HCT116 (cell line): ENCODE measurements around the gene RSPH4A. TPM values are rescaled to one million over a fixed set of nuclear protein-coding genes. Genes with fewer than 3 reads are reported as not detected.

Experiments
- ATAC-seq: fragments of 200-7000 bp; cut with Tn5 transposase; 2 replicates; pipeline ENCODE4 v1.9.1; 2020; ENCODE audit warnings: mild to moderate bottlenecking, moderate library complexity
- BruUV-seq: library from RNA; stranded (reverse); fragments of 400-500 nt; replicated peaks from 2 replicates; lab custom pipeline; 2021; lab: Mats Ljungman, UMichigan
- CTCF ChIA-PET: fragments of 300-600 bp; sonication (Branson Sonifier 250); formaldehyde crosslinking; loops from one replicate; lab custom pipeline; 2021; ENCODE audit warnings: antibody characterized with exemption; lab: Charles Lee
- POLR2A ChIA-PET: fragments of 300-600, 350-600 bp; sonication (Branson Sonifier 250); formaldehyde crosslinking; loops from one replicate; lab custom pipeline; 2021; ENCODE audit warnings: antibody characterized with exemption; lab: Charles Lee
- RAD21 ChIA-PET, 2 experiments: fragments of 300-600 bp; sonication (Branson Sonifier 250); formaldehyde crosslinking; loops; one replicate each; lab custom pipeline; 2023; ENCODE audit warnings: low total read pairs in 2 of 2; ENCODE audit not compliant: uncharacterized antibody in 2 of 2, unreplicated experiment in 2 of 2, low non-redundant PET in 1 of 2; lab: Charles Lee
- DNase-seq: peaks from one replicate; pipeline ENCODE4 v3.0.0-alpha.2; 2010; ENCODE audit warnings: low read depth, low spot score
- H2AFZ ChIP-seq: fragments of 200-600 bp; shearing (Covaris generic), sonication (generic); 2 replicates; pipeline ENCODE4 v1.6.1; 2017; ENCODE audit warnings: low read depth, mixed run types, mixed read lengths, antibody characterized with exemption, low read length; ENCODE audit not compliant: poor library complexity, severe bottlenecking
- H3K27ac ChIP-seq: 2 replicates; pipeline ENCODE4 v1.5.1; 2012; ENCODE audit warnings: low read depth, low read length
- H3K27me3 ChIP-seq: fragments of 200-600 bp; sonication (generic); 2 replicates; pipeline ENCODE4 v1.6.1; 2016; ENCODE audit warnings: mixed run types, low read length, mixed read lengths; ENCODE audit not compliant: insufficient read depth
- H3K36me3 ChIP-seq, 2 experiments: fragments of 200-500 bp in 1 of 2; fragments of 200-600 bp in 1 of 2; sonication (Bioruptor generic) in 1 of 2; sonication (generic) in 1 of 2; 2 replicates each; pipeline versions ENCODE4 v1.5.1 to v1.6.1; 2014 to 2016; ENCODE audit warnings: low read length in 2 of 2, inconsistent platforms in 1 of 2, mixed read lengths in 1 of 2, mixed run types in 1 of 2; ENCODE audit not compliant: insufficient read depth in 2 of 2, control insufficient read depth in 1 of 2
- H3K4me1 ChIP-seq, 2 experiments: fragments of 200-600 bp in 1 of 2; sonication (generic) in 1 of 2; 2 replicates each; pipeline versions ENCODE4 v1.5.1 to v1.6.1; 2012 to 2017; ENCODE audit warnings: low read length in 2 of 2, inconsistent platforms in 1 of 2, mild to moderate bottlenecking in 1 of 2, mixed read lengths in 1 of 2, mixed run types in 1 of 2, moderate library complexity in 1 of 2; ENCODE audit not compliant: insufficient read depth in 2 of 2, control insufficient read depth in 1 of 2
- H3K4me2 ChIP-seq: fragments of 200-600 bp; sonication (generic); 2 replicates; pipeline ENCODE4 v1.6.1; 2017; ENCODE audit warnings: mixed run types, low read length, mixed read lengths
- H3K4me3 ChIP-seq, 2 experiments: fragments of 200-600 bp in 1 of 2; sonication (generic) in 1 of 2; replicated peaks in 1 of 2; 2 replicates each; pipeline ENCODE4 v1.5.1; 2011 to 2016; ENCODE audit warnings: low read length in 2 of 2, control low read depth in 1 of 2, low read depth in 1 of 2, mild to moderate bottlenecking in 1 of 2, mixed read lengths in 1 of 2, mixed run types in 1 of 2
- H3K79me2 ChIP-seq: fragments of 200-600 bp; sonication (generic); 2 replicates; pipeline ENCODE4 v1.6.1; 2017; ENCODE audit warnings: mild to moderate bottlenecking, mixed run types, low read length, moderate library complexity, mixed read lengths; ENCODE audit not compliant: insufficient read depth
- H3K9ac ChIP-seq: fragments of 200-600 bp; sonication (generic); 2 replicates; pipeline ENCODE4 v1.6.1; 2016; ENCODE audit warnings: low read length, mixed read lengths
- H3K9me2 ChIP-seq: fragments of 200-600 bp; sonication (generic), shearing (Covaris generic); 2 replicates; pipeline ENCODE4 v1.6.1; 2017; ENCODE audit warnings: mixed run types, mild to moderate bottlenecking, moderate library complexity; ENCODE audit not compliant: insufficient read depth
- H3K9me3 ChIP-seq, 2 experiments: fragments of 200-500 bp in 1 of 2; fragments of 200-600 bp in 1 of 2; sonication (Bioruptor generic) in 1 of 2; sonication (generic) in 1 of 2; 2 replicates each; pipeline ENCODE4 v1.6.1; 2014 to 2017; ENCODE audit warnings: low read length in 2 of 2, mixed read lengths in 2 of 2, inconsistent platforms in 1 of 2, low read depth in 1 of 2, mild to moderate bottlenecking in 1 of 2, mixed run types in 1 of 2, moderate library complexity in 1 of 2; ENCODE audit not compliant: control insufficient read depth in 1 of 2, insufficient read depth in 1 of 2
- H4K20me1 ChIP-seq: fragments of 200-600 bp; sonication (generic), shearing (Covaris generic); 2 replicates; pipeline ENCODE4 v1.6.1; 2017; ENCODE audit warnings: mixed run types, mild to moderate bottlenecking, moderate library complexity; ENCODE audit not compliant: insufficient read depth
- EZH2phosphoT487 ChIP-seq: fragments of 200-600 bp; IDR thresholded peaks from 2 replicates; pipeline ENCODE4 v1.6.1; 2018; ENCODE audit warnings: antibody characterized with exemption, borderline replicate concordance
- MAX ChIP-seq: IDR thresholded peaks from 2 replicates; pipeline ENCODE4 v1.6.1; 2012
- POLR2AphosphoS5 ChIP-seq: IDR thresholded peaks from 2 replicates; pipeline ENCODE4 v1.6.1; 2011; ENCODE audit warnings: mild to moderate bottlenecking, low read depth, low read length, moderate library complexity
- SP1 ChIP-seq: IDR thresholded peaks from 2 replicates; pipeline ENCODE4 v1.6.1; 2012; ENCODE audit warnings: low read depth
- ZNF274 ChIP-seq: fragments of 200-500 bp; sonication (Bioruptor generic); IDR thresholded peaks from 2 replicates; pipeline ENCODE4 v1.6.1; 2014; ENCODE audit warnings: mild to moderate bottlenecking, low read depth, low read length, inconsistent platforms
- intact Hi-C: fragments of 100-400 bp; cut with micrococcal nuclease; formaldehyde crosslinking; loops from 2 replicates; pipeline ENCODE4 v1.10.0; 2022
- total RNA-seq: library from RNA; stranded (reverse); gene quantifications from one replicate; pipeline ENCODE4 v1.2.1, GENCODE V29; 2021; ENCODE audit not compliant: unreplicated experiment

Gene RSPH4A
- total RNA-seq, 1 experiment from 2014 or later = 0.27 TPM

- H3K79me2 ChIP-seq = peaks cover 26% of the 10 kb centered on the region
- no peak overlapping the region for H3K4me3 ChIP-seq
- H3K9ac ChIP-seq = no peak overlapping the region
- no peak overlapping the region for H3K4me2 ChIP-seq
- CTCF ChIA-PET = interaction anchor here (1.8 kb wide), 1 partner anchor 299 kb away, joined by 6 read pairs; no protein-coding TSS in a partner anchor
- peaks cover 17 to 24% of the 10 kb centered on the region in 2 experiments for H3K4me1 ChIP-seq
- POLR2A ChIA-PET = no interaction called here
- ATAC-seq = no peak
- no peak for DNase-seq
- TF ChIP-seq ZNF274 = no peak
- no peaks in the 10 kb centered on the region for H3K9me3 ChIP-seq
- no peak overlapping the region for H3K27ac ChIP-seq
- H3K27me3 ChIP-seq = no peaks in the 10 kb centered on the region
- H3K36me3 ChIP-seq = no peaks in the 10 kb centered on the region
- no peaks in the 10 kb centered on the region for H4K20me1 ChIP-seq
- RAD21 ChIA-PET = no interaction called here
- H3K9me2 ChIP-seq = no peaks in the 10 kb centered on the region
- intact Hi-C loops = no loop called here
- BruUV-seq = no TSS peak
- H2AFZ ChIP-seq = no peak overlapping the region
Measured at GRCh38 chr6:116568111-116568510, 48.2 kb upstream of the RSPH4A start.

GRCh38 chr6:116568821-116569755 is 47.2 kb upstream of the RSPH4A start:
- no peaks in the 10 kb centered on the region for H3K9me3 ChIP-seq
- H3K4me3 ChIP-seq = peak overlapping the region in 1 of 2 experiments; percentile 90; a peak in 2 of 4 replicates
- ATAC-seq (no peak), DNase-seq (no peak)
- no peak overlapping the region for H2AFZ ChIP-seq
- H3K9me2 ChIP-seq = no peaks in the 10 kb centered on the region
- POLR2A ChIA-PET = no interaction called here
- intact Hi-C loops = no loop called here
- TF ChIP-seq POLR2AphosphoS5 (no peak), SP1 (0 out of 2 replicates have a peak, but pooled peaks have one; percentile 15), EZH2phosphoT487 (no peak), MAX (peak; percentile 36; the same call in 1 of the 2 replicates)
- H3K36me3 ChIP-seq = no peaks in the 10 kb centered on the region
- H4K20me1 ChIP-seq = no peaks in the 10 kb centered on the region
- RAD21 ChIA-PET = no interaction called here
- H3K79me2 ChIP-seq = peaks cover 36% of the 10 kb centered on the region
- H3K27ac ChIP-seq = no peak overlapping the region
- CTCF ChIA-PET = interaction anchor here (1.6 to 1.8 kb wide), 2 partner anchors 8 to 300 kb away, joined by 6 read pairs; no protein-coding TSS in a partner anchor
- peaks cover 18 to 25% of the 10 kb centered on the region in 2 experiments for H3K4me1 ChIP-seq
- no TSS peak for BruUV-seq
- H3K27me3 ChIP-seq = no peaks in the 10 kb centered on the region
- no peak overlapping the region for H3K9ac ChIP-seq
- H3K4me2 ChIP-seq = peak overlapping the region; percentile 69
